ENCODE results near the gene STIMATE.

The STIMATE gene

DNA sequence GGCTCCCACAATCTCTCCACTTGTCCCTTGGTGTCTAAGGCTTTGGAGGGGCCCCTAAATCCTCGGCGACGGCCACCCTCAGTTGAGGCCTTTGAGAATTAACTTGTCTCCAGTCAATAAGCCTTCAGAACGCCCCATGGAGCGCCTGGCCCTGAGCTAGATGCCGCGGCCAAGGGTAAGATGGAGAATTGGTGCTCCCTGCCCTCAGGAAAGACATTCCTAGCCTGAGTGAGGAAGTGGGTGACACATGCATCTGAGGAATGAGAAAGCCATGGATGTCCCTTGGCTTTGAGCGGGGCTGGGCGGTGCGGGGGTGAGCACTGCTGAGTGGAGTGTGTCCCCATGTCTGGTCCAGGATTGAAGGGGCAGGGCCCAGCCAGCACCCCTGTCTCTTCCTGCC lies 80.1 kb downstream of the STIMATE start:
- DNase-seq (ENCODE audit: low spot score) = no peak

DNA sequence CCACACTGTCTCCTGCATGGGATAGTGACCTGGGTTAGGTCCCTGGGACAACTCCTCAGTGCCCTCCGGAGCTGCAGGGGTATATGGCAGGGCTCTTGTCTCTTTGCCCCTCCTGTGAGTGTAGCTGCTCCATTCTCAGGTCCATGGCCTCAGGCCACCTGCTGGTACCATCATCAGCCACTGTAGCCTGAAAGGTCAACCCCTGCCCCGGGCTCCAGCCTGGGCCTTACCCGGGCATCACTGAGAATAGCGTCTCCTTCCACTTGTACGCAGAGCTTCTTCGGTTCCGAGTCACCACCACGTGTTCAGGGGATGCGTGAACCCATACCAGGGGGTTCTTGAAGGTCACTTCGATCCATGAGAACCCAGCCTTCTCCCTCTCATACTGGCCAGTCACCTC lies 80.7 kb downstream of the STIMATE start:
- DNase-seq (ENCODE audit: low spot score) = no peak

- no peak for DNase-seq (ENCODE audit: low spot score)
These were observed 81.1 kb downstream of the STIMATE start for GRCh38 chr3:52816199-52816598.

DNA sequence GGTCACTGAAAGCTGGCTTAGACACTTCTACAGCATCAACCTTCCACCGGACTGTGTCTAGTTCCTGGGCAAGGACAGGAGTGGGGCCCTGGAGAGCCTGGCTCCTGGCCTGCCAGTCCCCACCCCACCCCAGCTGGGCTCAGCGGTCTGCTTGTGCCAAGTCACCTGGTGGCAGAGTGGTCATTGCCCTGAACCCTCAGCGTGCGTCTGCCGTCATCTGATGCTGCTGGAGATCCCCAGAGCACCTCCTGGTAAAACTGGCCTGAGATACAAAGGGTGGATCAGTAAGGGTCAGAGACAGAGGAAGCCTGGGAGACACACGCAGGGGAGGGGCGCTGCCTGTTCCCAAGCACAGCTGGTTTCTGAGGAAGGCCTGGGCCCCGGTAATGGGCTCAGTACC lies 83.5 kb downstream of the STIMATE start:
- no peak for DNase-seq (ENCODE audit: low spot score)

- DNase-seq (ENCODE audit: low spot score) = no peak
These were observed 85.8 kb downstream of the STIMATE start for GRCh38 chr3:52811452-52812011.

DNA sequence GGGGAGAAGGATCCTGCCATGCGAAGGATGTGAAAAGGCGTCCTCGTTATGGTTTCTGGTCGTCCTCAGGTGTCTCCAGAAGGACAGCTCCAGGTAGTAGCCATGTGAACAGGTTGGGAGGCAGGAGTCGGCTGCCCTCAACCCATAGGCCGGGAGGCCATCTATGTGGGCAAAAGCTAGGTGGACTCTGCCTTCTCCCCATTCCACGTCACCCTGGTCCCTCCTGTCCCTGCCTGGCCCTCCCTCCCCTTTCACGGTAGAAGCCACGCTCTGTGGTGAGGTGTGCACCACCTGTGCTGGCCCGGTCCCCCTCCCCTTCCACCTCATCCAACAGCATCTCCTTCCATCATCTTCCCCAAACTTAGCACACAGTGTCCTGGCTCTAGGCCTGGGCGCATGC lies 86.4 kb downstream of the STIMATE start:
- DNase-seq (ENCODE audit: low spot score) = no peak

DNA sequence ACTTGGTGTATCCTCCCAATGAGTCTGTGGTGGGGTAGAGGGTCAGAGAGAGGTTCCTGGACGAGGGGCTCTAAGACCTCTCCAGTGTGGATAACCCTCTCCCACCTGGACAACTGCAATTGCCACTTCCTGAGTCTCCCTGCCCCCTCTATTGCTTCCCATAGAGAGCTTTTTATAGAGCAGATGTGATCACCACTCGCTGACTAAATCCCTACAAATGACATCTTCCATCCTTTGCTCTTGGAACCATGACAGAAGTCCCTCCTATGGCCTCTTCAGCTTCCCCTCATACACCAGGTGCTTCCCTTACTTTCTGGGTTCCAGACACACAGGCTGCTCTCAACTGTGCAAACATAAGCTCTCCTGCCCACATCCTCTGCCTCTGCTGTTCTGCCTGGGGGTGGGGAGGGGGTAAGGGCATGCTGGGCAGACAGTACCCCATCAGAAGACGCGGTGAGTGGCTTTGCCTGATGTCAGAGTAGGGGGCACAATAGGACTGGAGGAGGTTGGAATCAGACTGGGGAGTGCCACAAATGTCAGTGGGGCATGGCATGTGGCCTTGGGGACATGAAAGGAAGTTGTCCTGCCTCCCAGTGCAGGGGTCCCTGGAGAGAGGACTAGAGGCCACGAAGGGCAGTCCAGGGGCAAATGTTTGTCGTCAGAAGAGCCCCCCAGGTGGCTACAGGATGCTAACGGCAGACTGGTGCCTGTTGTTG lies 87.5 kb downstream of the STIMATE start:
- DNase-seq (ENCODE audit: low spot score) = no peak

DNA sequence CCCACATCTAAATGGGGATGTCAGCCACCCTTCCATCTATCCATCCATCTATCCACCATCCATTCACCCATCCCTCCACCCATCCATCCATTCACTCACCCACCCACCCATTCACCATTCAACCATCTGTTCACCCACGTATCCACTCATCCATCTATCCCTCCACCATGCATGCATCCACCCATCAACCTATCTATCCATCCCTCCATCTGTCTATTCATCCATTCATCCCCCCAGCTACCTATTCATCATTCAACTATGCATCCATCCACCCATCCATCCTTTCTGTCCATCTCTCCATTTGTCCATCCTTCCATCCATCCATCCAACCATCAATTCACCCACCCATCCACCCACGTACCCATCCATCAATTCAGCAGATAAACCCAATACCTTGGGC lies 88.2 kb downstream of the STIMATE start:
- no peak for DNase-seq (ENCODE audit: low spot score)

- no peak for DNase-seq (ENCODE audit: low spot score)
These were observed 91.9 kb downstream of the STIMATE start for GRCh38 chr3:52805270-52806039.

GRCh38 chr3:52801839-52802238 lies 95.5 kb downstream of the STIMATE start:
- DNase-seq (ENCODE audit: low spot score) = no peak

DNA sequence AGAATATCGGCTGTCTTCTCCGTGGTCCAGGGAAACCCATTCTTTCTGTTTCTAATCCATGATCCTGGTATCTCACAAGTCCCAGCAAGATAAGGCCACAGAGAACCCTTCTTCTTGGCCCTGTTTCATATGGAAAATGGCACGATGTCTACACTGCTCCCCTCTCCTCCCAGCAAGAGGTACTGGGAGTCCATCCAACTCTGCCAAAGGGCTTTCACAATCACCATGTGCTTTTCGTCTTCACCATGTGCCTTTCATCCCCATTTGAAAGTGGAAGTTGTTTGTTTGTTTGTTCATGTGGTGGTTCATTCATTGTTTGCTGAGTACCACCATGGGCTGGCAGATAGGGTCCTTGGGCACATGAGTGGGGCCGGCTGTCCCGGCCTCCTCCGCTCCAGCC lies 97.3 kb downstream of the STIMATE start:
- DNase-seq (ENCODE audit: low spot score) = no peak

GRCh38 chr3:52798978-52799476 lies 98.3 kb downstream of the STIMATE start:
- no peak for DNase-seq (ENCODE audit: low spot score)

DNA sequence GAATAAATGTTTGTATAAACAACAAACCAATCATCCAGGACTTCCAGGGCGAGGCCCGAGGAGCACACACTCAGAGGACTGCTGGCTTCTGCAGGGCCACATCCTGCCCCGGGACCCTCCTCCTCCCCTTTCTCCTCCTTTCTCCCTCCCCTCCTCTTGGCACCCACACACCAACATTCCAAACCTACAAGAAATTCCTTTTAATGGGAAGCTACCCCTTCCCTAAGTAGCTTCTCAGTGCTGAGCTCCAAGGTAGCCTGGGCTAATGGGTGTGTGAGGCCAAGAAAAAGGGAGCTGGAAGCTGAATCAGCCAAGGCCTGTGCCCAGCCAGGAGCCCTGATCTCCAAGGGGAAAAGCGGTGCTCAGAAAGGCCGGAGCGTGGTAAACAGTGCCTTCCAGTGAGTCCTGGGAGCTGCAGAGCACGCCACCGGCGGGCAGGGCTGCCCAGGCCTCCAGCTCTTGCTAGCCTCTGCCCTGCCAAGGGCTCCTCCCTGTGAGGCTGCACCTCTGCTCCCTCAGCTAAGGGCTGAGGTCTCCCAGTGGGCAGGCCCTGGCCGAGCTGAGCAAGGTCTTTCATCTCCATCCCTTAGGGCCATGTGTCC lies 98.9 kb downstream of the STIMATE start:
- no peak for DNase-seq (ENCODE audit: low spot score)

GRCh38 chr3:52796411-52796810 lies 100.9 kb downstream of the STIMATE start:
- DNase-seq (ENCODE audit: low spot score) = no peak

DNA sequence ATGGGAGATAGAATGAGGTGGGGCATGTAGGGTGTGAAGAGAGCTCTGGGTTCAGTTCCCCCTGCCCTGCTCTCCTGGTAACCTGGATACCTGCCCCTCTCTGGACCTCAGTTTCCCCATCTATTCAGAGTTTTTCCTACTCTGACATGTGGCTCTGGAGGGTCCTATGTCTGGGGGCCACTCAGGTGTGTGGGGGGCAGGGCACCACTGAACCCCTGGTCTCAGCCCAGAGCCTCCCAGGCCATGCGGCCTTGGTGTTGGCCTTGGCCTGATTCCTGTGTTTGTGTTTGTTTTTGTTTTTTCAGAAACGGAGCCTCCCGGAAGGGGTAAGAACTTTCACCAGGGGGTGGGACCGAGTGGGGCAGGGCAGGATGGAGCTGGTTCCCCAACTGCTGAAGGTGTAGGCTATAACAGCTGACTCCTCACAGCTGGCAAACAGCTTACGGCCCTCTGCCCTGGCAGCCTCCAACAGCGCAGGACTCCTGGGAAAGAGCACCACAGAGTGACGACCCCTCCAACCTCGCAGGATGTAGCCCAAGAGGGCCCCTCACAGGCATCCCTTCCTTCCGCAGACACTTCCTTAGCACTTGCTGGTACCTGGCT lies 101.9 kb downstream of the STIMATE start:
- no peak for DNase-seq (ENCODE audit: low spot score)

DNA sequence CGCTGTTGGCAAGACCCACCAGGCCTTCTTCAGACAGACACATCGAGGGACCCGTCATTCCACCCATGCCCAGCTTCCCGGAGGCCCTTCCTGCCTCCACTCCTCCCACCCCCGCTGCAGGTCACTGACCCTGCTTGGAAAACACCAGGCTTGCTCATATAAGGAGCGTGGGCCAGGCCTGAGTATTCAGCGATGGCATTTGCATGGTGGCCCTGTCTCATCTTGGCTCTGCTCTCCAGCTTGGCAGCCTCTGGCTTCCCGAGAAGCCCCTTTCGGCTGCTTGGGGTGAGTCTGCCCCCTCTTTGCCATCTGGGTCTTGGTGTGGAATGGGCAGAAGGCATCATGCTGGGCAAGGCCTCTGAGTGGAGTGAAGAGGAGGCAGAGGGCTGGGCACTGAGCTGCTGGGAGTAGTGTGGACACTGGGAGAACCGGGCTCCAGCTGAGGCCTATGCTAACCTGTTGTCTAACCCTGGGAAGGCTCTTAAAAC lies 102.7 kb downstream of the STIMATE start, which contains the start of gene ITIH3:
ITIH3 (plus strand) TSS at position 185 of the 488 bp plus-strand sequence; CDS start at position 193, 8 bp downstream.
- no peak for DNase-seq (ENCODE audit: low spot score)

- no peak for DNase-seq (ENCODE audit: low spot score)
These were observed 103.4 kb downstream of the STIMATE start for GRCh38 chr3:52793702-52794611.

DNA sequence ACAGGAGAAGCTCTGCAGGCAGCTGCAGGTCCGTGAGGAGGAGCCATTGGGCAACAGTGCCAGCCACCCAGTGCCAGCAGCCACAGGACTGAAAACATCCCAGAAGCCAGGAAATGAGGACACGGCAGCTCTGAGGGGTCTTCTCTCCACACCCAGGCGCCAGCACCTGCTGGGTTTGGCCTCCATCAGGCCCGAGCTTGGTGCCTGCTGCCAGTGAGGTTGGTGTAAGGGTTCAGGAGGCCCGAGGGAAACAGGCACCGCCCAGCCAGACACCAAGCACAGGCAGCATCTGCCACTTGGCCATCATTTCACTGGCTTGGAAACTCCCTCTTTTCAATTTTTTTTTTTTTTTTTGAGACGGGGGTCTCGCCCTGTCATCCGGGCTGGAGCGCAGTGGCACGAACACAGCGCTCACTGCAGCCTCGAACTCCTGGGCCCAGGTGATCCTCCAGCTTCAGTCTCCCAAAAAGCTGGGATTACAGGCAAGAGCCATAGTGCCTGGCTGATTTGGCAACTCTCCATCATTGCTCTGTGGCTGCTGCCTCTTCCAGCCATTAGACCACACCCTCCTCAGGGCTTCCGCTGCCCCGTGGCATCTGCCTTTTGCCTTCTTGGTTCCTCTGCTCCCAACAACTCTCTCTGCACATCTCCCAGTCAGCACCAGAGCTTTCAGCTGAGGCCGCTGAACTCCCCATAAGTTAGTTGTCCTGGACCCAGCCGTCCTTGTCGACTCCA lies 104.2 kb downstream of the STIMATE start:
- no peak for DNase-seq (ENCODE audit: low spot score)

DNA sequence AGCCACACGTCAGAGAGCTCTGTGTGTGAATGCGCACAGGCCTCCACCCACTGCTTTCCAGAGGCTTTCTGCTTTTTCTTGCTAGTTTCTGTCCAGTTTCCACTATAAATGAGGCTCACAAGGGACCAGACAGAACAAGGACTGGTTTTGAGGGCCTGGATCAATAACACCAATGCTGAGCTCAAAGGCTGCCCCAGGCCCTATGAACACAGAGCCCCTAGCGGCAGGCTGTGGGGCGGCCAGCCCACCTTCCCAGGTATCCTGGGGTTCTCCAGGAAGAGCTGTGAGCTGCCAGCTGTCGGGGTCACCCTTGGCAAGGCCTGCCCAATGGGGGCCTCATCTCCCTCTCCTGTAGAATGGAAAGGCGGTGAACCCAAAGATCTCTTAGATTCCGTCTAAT lies 104.9 kb downstream of the STIMATE start:
- DNase-seq (ENCODE audit: low spot score) = no peak

DNA sequence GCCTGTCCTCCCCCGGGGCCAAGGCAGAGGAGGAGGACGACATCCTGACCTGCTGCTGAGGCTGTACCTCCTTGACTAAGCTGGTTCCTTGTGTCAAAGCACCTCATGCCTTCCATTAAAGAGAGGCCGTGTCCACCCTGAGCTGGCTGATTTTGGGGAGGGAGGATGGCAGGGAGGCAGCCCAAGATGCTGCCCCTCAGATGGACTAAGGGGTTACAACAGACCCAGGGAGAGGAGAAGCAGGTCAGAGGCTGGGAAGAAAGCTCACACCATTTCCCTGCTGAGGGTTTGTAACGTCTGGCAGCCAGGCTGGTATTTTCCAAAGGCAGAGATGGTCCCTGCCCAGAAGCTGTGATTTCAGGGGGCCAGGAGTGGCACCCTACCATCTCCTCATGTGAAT lies 105.4 kb downstream of the STIMATE start:
- DNase-seq (ENCODE audit: low spot score) = no peak
